NCI-H2227 (cell line): Measurements from ENCODE around the gene DCTN1.
A peak's percentile ranks its signal among the peaks of the same experiment; 100 is the strongest.

Experiments used
- DNase-seq: peaks from one replicate; lab custom pipeline; 2025; ENCODE audit not compliant: unreplicated experiment; lab: John Stamatoyannopoulos, UW

Gene DCTN1

DNA sequence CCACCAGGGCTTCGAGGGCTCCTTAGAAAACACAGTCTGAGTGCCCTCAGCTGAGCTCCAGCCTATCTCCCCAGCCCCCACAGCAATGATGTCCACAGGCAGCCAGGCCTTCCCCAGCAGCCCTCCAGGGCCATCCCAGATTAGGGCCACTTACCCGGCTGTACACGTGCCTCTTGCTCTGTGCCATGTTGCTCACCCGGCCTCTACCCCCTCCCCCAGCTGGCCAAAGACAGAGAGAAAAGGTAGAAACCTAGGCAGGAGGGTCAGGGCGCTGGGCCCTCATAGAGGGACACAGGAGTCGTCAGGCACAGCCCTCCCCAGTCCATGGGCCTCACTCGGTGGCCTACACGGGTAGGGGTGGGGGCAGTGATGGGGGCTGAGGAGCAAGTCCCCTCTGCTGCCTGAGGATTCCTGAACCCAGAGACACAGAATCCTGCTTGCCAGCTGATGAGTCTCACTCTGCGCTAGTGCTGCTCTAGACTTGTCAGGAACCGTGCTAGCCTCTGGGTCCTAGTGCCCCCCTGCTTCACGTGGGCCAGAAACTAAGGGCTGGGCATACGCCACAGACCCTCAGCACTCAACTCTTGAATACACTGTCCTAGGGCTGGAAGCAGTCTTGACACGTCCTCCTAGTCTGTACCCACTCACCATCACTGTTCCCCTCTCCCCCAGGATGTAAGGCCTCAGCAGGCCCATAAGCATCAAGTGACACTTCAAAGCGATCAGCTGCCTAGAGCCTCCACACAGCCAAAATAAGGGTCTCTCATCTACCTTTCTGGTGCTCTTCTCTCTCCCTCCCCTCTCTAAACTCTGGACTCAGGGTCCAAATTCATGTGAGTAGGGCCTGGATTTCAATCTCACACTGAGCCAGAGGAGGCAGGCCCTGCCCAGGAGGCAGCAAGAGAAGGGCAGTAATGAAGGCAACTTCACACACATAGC is at the start of gene DCTN1:
DCTN1 (minus strand) TSS at position 461 of the 939 bp plus-strand sequence; CDS start at position 187, 274 bp downstream.
- peak; percentile 60 for DNase-seq

DNA sequence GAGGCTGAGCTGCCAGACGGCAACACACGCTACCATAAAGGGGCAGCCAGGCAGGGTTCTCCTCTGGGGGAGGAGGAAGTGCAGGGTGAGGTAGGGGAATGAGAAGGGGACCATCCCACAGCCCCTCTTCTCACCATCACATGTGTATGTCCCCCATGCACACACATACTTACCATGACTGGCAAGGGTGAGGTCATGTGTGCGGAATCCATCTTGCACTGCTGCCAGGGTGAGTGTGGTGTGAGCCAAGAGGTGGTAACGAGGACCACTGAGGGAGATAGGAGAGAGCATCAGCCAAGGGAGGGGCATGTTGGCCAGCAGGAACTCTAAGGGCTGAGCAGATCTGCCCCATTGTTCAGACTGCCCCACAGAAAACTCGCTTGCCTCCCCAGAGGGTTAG is 48.6 kb upstream of the DCTN1 start:
- DNase-seq = no peak

DNA sequence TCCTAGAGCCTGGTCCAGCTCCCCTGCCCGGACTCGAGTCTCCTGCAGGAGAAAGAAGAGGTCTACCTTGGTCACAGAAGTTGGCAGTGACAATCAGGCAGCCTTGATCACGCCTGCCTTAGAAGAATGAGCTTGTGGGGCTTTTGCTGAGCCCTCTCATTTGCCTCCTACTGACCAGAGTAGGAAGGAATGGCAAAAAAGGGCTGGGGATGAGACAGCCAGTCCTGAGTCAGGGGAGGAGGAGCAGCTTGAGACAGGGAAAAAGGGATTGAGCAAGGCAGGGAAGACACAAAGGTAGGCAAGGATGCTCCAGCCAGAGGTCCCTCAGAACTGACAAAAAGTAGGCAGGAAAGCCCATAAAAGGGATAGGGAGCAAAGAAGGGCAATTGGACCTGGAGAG is 47.4 kb upstream of the DCTN1 start:
- DNase-seq = no peak

DNA sequence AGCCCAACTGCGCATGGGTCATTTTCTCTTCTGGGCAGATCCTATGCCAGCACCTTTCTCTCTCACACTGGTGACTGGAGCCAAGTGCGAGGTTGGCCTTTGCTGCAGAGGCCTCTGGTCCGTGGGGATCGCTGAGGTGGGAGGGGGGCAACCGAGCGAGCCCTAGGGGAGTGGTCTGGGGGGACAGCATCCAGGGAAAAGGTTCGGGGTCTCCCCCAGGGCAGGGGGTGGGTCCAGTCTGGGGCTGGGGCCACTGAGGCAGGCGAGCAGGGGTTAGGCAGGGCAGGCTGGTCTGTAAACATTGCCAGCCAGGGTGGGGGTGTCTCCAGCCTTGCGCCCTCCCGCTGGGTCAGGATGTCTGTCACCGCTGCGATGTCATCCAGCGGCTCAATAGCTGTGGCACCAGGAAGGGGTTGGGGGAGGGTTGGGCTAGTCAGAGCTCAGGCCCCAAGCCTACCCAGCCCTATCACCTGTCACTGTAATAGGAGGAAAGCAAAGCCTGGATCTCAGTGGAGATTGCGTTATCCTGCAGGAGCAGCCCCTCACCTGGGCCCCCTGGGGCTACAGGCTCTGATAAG is 46.2 kb upstream of the DCTN1 start:
- DNase-seq = no peak

DNA sequence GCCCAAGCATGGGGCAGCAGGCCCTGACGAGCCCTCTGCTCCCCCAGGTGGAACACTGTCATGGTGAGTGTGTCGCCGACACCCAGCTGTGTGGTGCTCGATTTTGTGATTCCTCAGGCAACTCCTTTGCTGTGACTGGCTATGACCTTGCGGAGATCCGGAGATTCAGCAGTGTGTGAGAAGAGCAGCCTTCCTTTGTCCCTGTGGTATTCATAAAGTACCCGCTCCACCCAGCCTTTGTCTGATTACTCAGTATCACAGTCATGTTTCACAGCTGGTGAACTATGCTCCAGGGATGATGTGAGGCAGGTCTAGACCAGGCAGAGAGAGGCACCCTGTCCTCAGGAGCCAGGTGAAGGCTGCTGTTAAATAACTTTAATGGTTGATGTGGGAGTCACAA is 45.4 kb upstream of the DCTN1 start:
- no peak for DNase-seq

DNA sequence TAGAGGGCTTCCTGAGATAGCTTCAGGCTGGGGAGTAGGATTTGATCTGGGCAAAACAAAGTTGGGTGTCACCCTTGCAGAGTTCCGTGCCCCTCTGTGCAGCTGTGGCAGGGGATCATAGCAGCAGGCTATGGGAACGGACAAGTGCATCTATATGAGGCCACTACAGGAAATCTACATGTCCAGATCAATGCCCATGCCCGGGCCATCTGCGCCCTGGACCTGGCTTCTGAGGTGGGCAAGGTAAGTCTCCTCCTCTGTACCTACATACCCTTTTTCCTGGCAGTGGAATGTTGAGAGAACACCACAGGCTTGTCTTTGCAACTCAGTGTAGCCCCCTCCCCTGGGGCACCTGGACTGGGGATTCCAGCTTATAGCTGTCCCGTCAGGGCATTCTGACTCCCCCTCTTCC is 44.9 kb upstream of the DCTN1 start:
- DNase-seq = no peak

DNA sequence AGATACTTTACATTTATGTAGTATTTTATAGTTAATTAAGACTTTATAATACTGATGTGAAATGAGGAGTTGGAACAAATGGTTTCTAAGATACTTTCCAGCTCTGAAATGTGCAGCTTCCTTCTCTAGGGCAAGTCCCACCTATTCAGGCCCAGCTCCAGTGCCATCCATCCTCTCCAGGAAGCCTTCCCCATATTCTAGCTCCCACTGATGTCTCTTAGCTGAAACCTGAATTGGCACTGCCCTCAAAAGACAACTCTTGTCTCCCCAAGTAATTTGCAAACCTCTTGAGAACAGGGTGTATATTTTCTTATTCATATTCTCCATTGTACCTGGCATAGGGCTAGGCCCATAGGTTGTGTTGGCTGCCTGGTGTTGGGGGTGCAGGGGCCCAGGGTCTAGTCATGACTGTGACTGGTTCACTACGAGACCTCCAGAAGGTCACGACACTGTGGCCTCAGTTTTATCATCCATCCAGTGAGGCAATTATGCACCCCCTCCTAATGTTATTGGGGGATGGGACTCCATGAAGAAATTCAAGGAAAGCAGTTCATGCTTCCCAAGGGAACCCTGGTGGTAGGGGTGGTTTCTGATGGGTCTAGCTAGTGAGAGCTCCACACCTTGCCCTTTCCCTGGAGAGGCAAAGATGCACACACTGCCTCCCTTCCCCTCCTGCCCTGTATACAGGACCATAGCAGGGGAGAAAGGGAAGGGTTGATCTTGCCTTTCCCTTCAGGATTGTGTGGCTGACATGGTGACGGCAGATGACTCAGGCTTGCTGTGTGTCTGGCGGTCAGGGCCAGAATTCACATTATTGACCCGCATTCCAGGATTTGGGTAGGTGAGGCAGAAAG is 44.3 kb upstream of the DCTN1 start:
- DNase-seq = no peak

DNA sequence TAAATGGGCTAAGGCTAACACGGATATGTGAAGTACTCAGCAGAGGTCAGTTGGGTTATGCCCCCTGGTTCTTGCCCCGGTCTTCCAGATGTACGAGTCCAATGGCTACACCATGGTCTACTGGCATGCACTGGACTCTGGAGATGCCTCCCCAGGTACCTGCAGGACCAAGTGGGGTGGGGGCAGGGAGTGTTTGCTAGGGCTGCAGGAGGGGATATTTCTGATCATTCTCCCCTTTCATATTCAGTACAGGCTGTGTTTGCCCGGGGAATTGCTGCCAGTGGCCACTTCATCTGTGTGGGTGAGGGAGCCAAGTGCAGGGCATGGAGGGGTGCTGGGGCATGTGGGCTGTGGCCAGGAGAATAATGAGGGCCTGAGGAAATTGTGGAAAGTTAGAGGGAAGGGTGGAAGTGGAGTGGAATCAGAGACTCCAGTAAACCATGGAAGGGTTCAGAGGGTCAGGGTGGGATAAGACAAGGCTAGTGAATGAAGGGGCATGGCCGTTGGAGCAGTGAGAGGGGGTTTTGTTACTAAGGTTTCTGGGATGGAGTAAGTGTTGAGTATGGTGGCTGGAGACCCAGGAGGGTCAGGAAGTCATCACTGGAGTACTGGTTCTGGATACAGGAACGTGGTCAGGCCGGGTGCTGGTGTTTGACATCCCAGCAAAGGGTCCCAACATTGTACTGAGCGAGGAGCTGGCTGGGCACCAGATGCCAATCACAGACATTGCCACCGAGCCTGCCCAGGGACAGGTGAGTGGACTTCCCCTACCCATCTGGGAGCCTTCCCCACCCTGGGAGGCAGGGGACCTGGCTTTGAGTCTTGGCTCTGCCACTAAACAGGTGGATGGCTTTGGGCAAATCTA is 43.4 kb upstream of the DCTN1 start:
- no peak for DNase-seq

DNA sequence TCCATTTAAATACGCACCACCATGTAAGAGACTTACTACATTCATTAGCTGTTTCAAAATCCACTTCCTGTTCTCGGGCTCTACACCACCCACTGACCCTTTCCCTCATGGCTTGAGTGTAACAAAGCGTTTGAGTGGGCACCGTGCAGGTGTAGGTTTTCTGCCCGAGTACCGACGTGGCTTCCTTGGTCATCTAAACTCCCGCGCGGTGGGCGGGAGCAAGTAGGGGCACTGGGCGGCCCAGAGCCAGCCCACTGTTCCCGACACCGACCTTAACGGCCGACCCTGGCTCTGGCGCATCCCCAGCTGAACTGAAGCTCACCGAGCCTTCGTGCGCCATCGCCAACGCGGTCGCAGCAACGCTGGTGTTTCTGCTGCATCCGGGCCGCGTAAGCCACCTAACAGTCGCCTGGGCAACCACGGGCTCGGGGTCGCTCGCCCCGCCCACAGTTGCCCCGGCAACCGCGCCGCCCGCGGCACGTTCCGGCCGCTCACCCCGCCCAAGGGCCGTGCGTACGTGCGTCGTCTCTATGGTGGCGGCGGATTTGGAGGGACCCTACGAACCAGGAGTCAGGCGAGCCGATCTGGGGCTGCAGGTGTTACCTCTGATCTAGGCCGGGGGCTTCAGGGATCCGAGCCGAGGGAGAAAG is 41.2 kb upstream of the DCTN1 start, which contains the start of the genes C2orf81 and WDR54:
C2orf81 (minus strand) TSS at position 399 of the 650 bp plus-strand sequence; CDS start at position 340, 59 bp downstream.
WDR54 (plus strand) TSS at position 510 of the 650 bp plus-strand sequence. CDS start 424 bp downstream, outside the sequence.
- peak; percentile 97 for DNase-seq

DNA sequence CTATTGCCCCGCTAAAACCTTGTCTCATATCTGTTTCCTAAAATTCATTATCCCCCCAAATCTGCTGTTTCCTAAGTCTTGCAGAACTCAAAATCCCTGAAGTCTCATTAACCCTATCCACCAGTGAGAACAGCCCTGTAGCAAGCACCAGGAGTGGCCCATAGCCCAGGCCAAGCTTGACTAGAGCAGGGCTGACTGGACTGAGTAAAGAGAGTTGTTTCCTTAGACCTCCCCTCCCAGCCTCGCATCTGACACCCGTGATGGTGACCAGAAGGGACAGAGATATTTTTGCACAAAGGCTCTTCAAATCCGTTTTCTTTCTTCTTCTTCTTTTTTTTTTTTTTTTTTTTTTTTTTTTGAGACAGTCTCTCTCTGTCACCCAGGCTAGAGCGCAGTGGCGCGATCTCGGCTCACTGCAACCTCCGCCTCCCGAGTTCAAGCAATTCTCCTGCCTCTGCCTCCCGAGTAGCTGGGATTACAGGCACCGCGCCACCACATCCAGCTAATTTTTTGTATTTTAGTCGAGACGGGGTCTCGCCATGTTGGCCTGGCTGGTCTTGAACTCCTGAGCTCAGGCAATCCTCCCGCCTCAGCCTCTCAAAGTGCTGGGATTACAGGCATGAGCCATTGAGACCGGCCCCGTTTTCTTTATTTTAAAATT is 40.5 kb upstream of the DCTN1 start:
- DNase-seq = peak; percentile 46

DNA sequence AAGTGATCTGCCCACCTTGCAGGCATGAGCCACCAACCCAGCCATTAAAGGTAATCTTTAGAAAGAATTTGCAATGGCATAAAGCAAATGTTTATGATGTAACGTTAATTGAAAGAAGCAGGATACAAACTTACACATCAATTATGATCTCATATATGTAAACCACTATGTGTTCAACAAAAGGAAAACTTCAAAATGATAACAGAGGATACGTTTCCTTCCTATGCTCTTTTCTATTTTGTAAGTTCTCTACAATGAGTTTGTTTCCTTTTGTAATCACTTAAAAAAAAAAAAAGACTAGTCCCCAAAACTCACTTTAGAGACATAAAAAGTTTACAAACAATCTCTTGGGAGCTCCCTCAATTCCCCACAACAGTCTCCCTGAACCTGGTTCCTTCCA is 39.9 kb upstream of the DCTN1 start:
- no peak for DNase-seq

DNA sequence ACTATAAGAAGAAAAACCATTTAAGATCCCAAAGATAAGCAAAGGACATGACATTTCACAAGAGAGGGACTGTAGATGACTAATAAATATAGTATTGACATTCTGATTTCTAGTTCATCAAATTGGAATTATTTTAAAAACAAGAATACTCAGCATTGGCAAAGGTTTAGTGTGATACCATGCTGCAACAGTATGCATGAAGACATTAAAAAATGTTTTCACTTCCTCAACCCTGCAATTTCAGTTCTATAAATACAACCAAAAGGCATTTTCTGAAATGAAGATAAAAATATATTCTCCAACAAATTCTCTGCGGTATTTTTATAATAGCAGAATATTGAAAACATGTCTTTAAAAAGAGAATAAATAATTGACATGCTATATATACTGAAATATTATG is 39.2 kb upstream of the DCTN1 start:
- DNase-seq = no peak

DNA sequence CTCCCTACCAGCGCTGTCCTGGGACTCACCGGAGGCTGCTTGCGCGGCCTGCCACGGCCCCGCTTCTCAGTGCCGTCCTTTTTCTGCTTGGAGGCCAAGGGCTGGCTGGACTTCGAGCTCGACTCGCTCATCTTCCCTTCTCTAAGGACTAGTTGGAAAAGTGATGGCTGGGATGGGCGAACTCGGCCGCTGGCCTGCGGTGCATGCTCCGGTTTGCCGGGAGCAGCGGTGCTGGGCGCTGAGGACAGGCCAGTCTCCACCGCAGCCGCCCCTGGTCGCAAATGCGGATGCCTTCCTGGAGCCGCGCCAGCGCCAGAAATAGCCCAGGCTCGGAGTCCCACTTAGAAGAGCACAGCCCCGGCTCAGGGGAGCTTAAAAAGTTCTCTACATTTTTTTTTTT is 38.2 kb upstream of the DCTN1 start:
- no peak for DNase-seq

DNA sequence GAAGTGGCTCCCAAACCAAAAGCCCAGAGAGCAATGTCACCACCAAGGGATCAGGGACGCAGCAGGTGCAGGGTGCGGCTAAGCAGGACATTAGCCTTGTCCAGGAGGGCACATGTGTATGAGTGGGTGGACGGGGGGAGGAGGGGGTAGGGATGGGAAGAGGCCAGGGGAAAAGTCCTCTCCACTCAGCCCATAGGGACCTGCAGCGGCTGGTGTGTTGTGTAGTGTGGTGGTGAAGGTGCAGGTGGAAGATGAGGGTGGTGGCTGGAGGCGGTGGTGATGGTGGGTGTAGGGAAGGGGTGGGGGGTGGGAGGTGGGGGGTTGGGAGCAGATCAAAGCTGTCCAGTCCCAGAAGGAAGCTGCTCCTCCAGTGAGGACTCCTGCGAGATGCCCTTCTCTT is 37.7 kb upstream of the DCTN1 start:
- DNase-seq = no peak

DNA sequence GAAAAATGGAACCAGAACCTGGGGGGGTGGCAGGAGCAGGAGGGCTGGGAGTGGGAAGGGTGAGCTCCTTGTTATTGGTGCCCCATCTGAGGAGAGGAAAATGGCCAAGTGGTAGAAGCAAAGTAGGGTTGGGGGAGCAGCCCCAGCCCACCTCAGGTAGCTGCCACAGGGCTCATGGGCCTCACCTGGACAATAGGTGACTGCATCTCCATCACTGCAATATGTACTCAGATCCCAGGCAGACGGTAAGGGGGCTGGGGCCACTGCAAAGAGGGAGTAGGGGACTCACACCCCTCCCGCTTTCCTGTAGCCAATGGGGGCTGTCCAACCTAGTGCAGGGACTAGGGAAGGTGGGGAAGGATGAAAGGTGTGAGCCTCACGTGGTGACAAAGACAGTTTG is 37.1 kb upstream of the DCTN1 start:
- no peak for DNase-seq

DNA sequence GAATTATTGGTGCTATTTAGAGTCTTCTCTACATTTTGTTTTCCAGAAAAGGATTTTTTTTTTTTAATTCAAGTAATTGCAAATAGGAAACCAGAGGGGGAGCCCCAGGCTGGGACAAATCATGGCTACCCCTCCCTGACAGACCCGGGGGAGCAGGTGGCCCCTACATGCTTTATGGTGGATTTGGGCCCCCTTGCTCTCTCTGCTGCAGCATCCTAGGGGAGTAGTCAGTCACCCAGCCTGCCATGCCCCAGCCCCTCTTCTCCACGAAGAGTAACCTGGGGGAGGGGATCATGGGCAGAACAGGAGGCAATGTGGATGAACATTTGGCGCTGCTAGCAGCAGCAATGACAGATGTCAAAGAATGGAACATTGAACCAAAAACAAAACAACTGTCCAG is 36.7 kb upstream of the DCTN1 start:
- DNase-seq = no peak

DNA sequence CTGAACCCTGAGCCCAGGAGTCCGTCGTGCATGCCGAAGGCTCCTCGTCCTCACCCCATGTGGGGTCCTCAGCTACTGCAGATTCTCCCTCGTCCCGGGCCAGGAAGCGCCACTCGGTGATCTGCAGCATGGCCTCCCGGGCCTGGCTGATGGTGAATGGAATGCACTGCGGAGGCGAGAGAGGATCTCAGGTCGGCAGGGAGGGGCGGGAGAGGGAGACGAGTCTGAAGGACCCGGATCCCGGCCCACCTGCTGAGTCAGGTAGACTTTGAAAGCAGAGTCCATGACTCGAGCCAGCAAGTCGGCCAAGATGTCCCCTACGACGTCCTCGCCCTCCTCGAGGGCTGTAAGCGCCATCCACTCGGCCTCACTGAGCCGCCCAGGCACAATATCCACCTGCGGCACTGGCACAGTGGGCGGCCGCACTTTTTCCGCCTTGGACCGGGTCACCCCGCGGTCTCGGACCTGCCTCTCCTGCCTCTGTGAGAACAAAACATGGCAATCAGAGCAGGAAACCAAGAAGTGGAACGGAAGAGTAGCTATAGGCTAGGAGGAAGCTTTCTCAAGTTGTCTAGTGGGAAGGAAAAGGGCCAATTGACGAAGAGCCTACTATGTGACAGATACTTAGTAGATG is 35.8 kb upstream of the DCTN1 start:
- DNase-seq = no peak

DNA sequence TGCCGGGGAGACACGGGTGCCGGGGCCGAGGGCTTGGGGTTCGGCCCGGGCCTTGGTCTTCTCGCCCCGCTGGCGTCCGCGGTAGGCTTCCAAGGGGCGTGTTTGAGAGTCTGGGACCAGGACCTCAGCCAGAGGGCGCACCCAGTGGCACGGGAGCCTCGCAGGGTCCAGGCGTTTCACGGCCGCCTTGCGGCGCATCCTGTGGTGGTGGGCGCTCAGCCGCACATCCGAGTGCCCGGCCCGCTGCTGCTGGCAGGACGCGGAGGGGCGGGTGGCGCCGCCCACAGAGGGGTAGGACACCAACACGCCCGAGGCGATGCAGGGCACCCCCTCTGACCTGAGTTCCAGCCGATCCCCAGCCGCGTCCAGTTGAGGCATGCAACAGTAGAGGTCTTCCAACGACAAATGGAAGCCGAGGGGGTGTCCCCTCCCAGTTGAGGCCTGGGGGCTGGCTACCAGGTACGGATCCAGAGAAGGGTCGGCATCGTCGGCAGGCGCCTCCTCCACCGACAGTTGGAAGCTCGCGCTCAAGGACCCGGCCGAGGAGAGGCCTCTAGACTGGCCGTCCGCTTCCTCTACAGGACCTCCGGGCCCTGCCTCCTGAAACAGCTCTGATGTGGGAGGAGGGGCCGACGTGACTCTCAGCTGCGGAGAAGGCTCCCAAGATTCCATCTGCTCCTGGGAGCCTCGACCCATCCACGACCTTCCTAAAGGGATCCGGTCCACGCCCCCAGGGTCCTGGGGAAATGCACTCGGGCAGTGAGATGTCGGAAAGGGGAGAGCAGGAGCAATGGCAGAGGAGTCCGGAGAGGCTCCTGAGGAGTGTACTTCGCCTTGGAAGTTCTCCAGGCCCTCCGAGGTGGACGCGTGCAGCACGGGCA is 35.0 kb upstream of the DCTN1 start:
- DNase-seq = no peak
